ENCODE results near the gene SPATA20. TPM values are rescaled to one million over a fixed set of nuclear protein-coding genes. Genes with fewer than 3 reads are reported as not detected.

Gene SPATA20
- total RNA-seq, 1 donor from 2014 or later = 52.3 TPM

DNA sequence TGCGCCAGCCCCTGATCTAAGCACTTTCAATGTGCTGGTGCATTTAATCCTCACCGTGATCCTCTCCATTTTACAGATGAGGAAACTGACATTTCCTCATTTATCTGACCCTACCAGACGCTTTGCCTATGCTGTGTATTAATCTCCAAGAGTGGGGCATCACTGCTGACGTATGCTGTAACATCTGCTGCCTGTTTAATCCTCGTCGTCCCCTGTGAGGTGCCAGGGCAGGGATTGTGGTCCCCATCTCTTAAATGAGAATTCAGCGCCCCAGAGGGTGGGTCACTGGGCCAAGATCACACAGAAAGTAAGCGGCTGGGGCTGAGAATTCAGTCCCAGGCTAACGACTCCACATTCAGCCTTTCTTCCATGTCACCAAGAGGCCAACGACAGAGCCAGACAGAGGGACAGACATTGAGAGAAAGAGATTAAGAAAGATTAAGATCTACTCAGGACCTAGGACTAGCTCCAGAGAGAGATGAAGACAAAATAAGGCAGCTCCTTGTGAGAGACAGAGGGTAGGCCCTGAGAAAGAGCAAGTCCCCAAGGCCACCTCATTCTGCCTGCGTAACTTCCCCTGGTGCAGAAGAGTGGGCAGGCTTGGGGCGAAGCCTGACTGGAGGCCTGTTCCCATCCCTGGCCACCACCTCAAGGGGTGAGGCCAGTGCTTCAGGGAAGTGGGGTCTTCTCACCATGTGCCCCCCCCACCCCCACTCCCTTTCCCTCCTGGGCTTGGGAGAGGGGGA is 27.1 kb downstream of the SPATA20 start:
- H3K27me3 Mint-ChIP-seq = peaks cover 39% of the 10 kb centered on the region
- intact Hi-C loops (cut with micrococcal nuclease) = no loop called here
- DNase-seq (no peak), ATAC-seq (ENCODE audit: low read depth) (no peak)
- H3K4me3 Mint-ChIP-seq = no peak overlapping the region
- H3K4me1 Mint-ChIP-seq = no peaks in the 10 kb centered on the region
- ChIA-PET CTCF (no interaction called here), POLR2A (interaction anchor here (1.1 kb wide), 1 partner anchor 11 kb away, joined by 5 read pairs; no protein-coding TSS in a partner anchor)
- no peak overlapping the region for H3K27ac Mint-ChIP-seq
- TF ChIP-seq, protein P1, sequence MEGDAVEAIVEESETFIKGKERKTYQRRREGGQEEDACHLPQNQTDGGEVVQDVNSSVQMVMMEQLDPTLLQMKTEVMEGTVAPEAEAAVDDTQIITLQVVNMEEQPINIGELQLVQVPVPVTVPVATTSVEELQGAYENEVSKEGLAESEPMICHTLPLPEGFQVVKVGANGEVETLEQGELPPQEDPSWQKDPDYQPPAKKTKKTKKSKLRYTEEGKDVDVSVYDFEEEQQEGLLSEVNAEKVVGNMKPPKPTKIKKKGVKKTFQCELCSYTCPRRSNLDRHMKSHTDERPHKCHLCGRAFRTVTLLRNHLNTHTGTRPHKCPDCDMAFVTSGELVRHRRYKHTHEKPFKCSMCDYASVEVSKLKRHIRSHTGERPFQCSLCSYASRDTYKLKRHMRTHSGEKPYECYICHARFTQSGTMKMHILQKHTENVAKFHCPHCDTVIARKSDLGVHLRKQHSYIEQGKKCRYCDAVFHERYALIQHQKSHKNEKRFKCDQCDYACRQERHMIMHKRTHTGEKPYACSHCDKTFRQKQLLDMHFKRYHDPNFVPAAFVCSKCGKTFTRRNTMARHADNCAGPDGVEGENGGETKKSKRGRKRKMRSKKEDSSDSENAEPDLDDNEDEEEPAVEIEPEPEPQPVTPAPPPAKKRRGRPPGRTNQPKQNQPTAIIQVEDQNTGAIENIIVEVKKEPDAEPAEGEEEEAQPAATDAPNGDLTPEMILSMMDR (IDR thresholded peaks at IDR 0.05) = no peak
- no peaks in the 10 kb centered on the region for H3K9me3 Mint-ChIP-seq
- no peaks in the 10 kb centered on the region for H3K36me3 Mint-ChIP-seq (ENCODE audit: low read depth)

DNA sequence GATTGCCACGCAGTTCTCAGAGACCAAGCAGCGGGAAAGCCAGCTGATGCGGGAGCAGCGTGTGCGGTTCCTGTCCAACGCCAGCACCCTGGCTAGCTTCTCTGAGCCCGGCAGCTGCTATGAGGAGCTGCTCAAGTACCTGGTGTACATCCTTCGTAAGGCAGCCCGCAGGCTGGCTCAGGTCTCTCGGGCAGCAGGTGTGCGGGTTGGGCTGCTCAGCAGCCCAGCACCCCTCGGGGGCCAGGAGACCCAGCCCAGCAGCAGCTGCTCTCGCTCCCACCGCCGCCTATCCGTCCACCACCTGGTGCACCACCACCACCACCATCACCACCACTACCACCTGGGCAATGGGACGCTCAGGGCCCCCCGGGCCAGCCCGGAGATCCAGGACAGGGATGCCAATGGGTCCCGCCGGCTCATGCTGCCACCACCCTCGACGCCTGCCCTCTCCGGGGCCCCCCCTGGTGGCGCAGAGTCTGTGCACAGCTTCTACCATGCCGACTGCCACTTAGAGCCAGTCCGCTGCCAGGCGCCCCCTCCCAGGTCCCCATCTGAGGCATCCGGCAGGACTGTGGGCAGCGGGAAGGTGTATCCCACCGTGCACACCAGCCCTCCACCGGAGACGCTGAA is 28.7 kb downstream of the SPATA20 start:
- Mint-ChIP-seq H3K9me3 (no peaks in the 10 kb centered on the region), H3K4me3 (no peak overlapping the region), H3K27ac (no peak overlapping the region), H3K27me3 (peaks cover 31% of the 10 kb centered on the region), H3K36me3 (ENCODE audit: low read depth) (no peaks in the 10 kb centered on the region), H3K4me1 (no peaks in the 10 kb centered on the region)
- DNase-seq (no peak), ATAC-seq (ENCODE audit: low read depth) (no peak)
- ChIA-PET CTCF (no interaction called here), POLR2A (no interaction called here)
- intact Hi-C loops (cut with micrococcal nuclease) = no loop called here
- TF ChIP-seq, protein P1 (IDR thresholded peaks at IDR 0.05) = no peak

DNA sequence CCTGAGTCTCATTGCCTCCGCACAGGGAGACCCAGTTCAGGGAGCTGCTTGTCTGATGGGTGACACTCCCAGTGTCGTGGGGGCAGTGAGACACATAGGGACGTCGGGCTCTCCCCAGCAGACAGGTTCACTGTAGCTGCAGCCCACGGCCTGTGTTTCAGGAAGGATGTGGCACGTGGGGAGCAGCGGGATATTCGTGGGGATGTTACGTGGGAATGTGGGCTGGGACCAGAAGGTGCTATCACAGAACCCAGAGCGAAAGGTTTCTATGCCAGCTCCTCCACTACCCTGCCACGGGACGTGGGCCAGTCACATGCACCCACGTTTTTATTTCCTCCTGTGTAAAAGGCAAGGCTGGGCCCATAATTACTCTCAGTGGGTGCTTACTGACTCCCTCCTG is 29.9 kb downstream of the SPATA20 start:
- no peaks in the 10 kb centered on the region for H3K36me3 Mint-ChIP-seq (ENCODE audit: low read depth)
- CTCF ChIA-PET = no interaction called here
- DNase-seq (no peak), ATAC-seq (ENCODE audit: low read depth) (no peak)
- TF ChIP-seq, protein P1 (IDR thresholded peaks at IDR 0.05) = no peak
- no peak overlapping the region for H3K27ac Mint-ChIP-seq
- H3K4me3 Mint-ChIP-seq = no peak overlapping the region
- H3K4me1 Mint-ChIP-seq = no peaks in the 10 kb centered on the region
- intact Hi-C loops (cut with micrococcal nuclease) = no loop called here
- POLR2A ChIA-PET = no interaction called here
- peaks cover 27% of the 10 kb centered on the region for H3K27me3 Mint-ChIP-seq
- no peaks in the 10 kb centered on the region for H3K9me3 Mint-ChIP-seq

DNA sequence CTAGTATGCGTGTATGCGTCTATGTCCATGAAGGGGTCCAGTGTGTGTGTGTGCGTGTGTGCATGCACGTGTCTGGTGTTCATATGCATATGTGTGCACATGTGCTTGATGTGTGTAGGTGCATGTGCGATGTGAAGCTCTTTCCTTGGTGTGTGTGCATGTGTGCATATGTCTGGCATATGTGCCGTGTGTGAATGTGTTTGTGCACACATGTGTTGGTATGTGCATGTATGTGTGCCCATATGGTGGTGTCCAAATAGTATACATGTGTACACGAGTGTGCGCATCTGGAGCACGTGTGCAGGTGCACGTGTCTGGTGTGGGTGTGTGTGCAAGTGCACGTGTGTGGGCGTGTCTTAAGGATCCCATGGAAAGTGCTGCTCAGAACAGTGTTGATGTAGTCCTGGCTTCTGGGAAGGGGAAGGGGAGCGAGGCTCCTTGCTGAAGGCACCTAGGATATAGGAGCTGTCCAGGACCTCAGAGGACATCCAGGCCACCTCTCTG is 30.5 kb downstream of the SPATA20 start:
- ChIA-PET CTCF (no interaction called here), POLR2A (no interaction called here)
- DNase-seq = no peak
- no peaks in the 10 kb centered on the region for H3K4me1 Mint-ChIP-seq
- no peaks in the 10 kb centered on the region for H3K9me3 Mint-ChIP-seq
- no peaks in the 10 kb centered on the region for H3K36me3 Mint-ChIP-seq (ENCODE audit: low read depth)
- H3K4me3 Mint-ChIP-seq = no peak overlapping the region
- no peak for ATAC-seq (ENCODE audit: low read depth)
- TF ChIP-seq, protein P1 (IDR thresholded peaks at IDR 0.05) = no peak
- peaks cover 27% of the 10 kb centered on the region for H3K27me3 Mint-ChIP-seq
- intact Hi-C loops (cut with micrococcal nuclease) = no loop called here
- H3K27ac Mint-ChIP-seq = no peak overlapping the region

DNA sequence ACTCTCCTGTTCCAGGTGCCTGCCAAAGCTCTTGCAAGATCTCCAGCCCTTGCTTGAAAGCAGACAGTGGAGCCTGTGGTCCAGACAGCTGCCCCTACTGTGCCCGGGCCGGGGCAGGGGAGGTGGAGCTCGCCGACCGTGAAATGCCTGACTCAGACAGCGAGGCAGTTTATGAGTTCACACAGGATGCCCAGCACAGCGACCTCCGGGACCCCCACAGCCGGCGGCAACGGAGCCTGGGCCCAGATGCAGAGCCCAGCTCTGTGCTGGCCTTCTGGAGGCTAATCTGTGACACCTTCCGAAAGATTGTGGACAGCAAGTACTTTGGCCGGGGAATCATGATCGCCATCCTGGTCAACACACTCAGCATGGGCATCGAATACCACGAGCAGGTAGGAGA is 31.2 kb downstream of the SPATA20 start:
- no peaks in the 10 kb centered on the region for H3K4me1 Mint-ChIP-seq
- H3K9me3 Mint-ChIP-seq = no peaks in the 10 kb centered on the region
- H3K36me3 Mint-ChIP-seq (ENCODE audit: low read depth) = no peaks in the 10 kb centered on the region
- H3K4me3 Mint-ChIP-seq = no peak overlapping the region
- CTCF ChIA-PET = no interaction called here
- ATAC-seq (ENCODE audit: low read depth) (no peak), DNase-seq (no peak)
- TF ChIP-seq, protein P1 (IDR thresholded peaks at IDR 0.05) = no peak
- POLR2A ChIA-PET = no interaction called here
- no peak overlapping the region for H3K27ac Mint-ChIP-seq
- intact Hi-C loops (cut with micrococcal nuclease) = no loop called here
- H3K27me3 Mint-ChIP-seq = peaks cover 28% of the 10 kb centered on the region
